Liver (tissue), 9 donors: ENCODE data around the gene DLL1. TPM values are rescaled to one million over a fixed set of nuclear protein-coding genes. Genes with fewer than 3 reads are reported as not detected.

Source experiments
- DNase-seq: peaks from one replicate; pipeline ENCODE4 v3.0.0-alpha.2; 2017; ENCODE audit warnings: low spot score
- H3K27ac ChIP-seq, 2 donors: one replicate each; pipeline ENCODE4 v1.7.0; 2013; ENCODE audit warnings: inconsistent platforms in 2 of 2, low read length in 2 of 2, control low read depth in 1 of 2, low read depth in 1 of 2, mild to moderate bottlenecking in 1 of 2
- H3K27me3 ChIP-seq, 4 donors: one replicate each; pipeline versions ENCODE4 v1.6.1 to v1.7.0; 2013; ENCODE audit warnings: low read length in 3 of 4, inconsistent platforms in 1 of 4, mild to moderate bottlenecking in 1 of 4, moderate library complexity in 1 of 4; ENCODE audit not compliant: control insufficient read depth in 4 of 4, insufficient read depth in 4 of 4
- H3K36me3 ChIP-seq, 4 donors: one replicate each; pipeline versions ENCODE4 v1.6.1 to v1.7.0; 2013; ENCODE audit warnings: low read length in 3 of 4, mild to moderate bottlenecking in 3 of 4, low read depth in 1 of 4, moderate library complexity in 1 of 4; ENCODE audit not compliant: control insufficient read depth in 4 of 4, insufficient read depth in 3 of 4
- H3K4me1 ChIP-seq, 4 donors: one replicate each; pipeline versions ENCODE4 v1.6.1 to v1.7.0; 2013; ENCODE audit warnings: low read length in 3 of 4, mild to moderate bottlenecking in 3 of 4, moderate library complexity in 1 of 4; ENCODE audit not compliant: control insufficient read depth in 4 of 4, insufficient read depth in 4 of 4
- H3K4me3 ChIP-seq, 3 donors: one replicate each; pipeline versions ENCODE4 v1.6.1 to v1.7.0; 2013; ENCODE audit warnings: low read length in 3 of 3, control low read depth in 1 of 3, low read depth in 1 of 3, mild to moderate bottlenecking in 1 of 3
- H3K9ac ChIP-seq, 2 donors: one replicate each; pipeline ENCODE4 v1.7.0; 2013; ENCODE audit warnings: low read length in 2 of 2, mild to moderate bottlenecking in 2 of 2, moderate library complexity in 2 of 2, control low read depth in 1 of 2, low read depth in 1 of 2
- H3K9me3 ChIP-seq, 4 donors: one replicate each; pipeline versions ENCODE4 v1.6.1 to v1.7.0; 2013; ENCODE audit warnings: low read length in 3 of 4; ENCODE audit not compliant: control insufficient read depth in 4 of 4
- ATF3 ChIP-seq: IDR thresholded peaks from 2 replicates; pipeline ENCODE4 v1.6.1; 2016; ENCODE audit warnings: antibody characterized with exemption
- CTCF ChIP-seq: fragments of 150-350 bp; IDR thresholded peaks from 2 replicates; pipeline ENCODE4 v1.5.1; 2017; ENCODE audit warnings: improper control_type of control experiment, low read depth, low read length; ENCODE audit not compliant: missing input control
- FOXA1 ChIP-seq: IDR thresholded peaks from 2 replicates; pipeline ENCODE4 v1.6.1; 2016; ENCODE audit warnings: antibody characterized with exemption
- FOXA2 ChIP-seq: IDR thresholded peaks from 2 replicates; pipeline ENCODE4 v1.6.1; 2016; ENCODE audit warnings: antibody characterized with exemption
- HNF4G ChIP-seq: IDR thresholded peaks from 2 replicates; pipeline ENCODE4 v1.6.1; 2016; ENCODE audit warnings: antibody characterized with exemption
- MAX ChIP-seq: IDR thresholded peaks from 2 replicates; pipeline ENCODE4 v1.6.1; 2016; ENCODE audit warnings: antibody characterized with exemption
- NR2F2 ChIP-seq: IDR thresholded peaks from 2 replicates; pipeline ENCODE4 v1.6.1; 2016; ENCODE audit warnings: antibody characterized with exemption
- REST ChIP-seq: IDR thresholded peaks from 2 replicates; pipeline ENCODE4 v1.6.1; 2016; ENCODE audit warnings: antibody characterized with exemption, mild to moderate bottlenecking
- SP1 ChIP-seq: IDR thresholded peaks from 2 replicates; pipeline ENCODE4 v1.6.1; 2018; ENCODE audit warnings: antibody characterized with exemption, mild to moderate bottlenecking
- TAF1 ChIP-seq: conservative IDR thresholded peaks from 2 replicates; pipeline ENCODE4 v1.6.1; 2016; ENCODE audit warnings: antibody characterized with exemption, mild to moderate bottlenecking
- YY1 ChIP-seq: IDR thresholded peaks from 2 replicates; pipeline ENCODE4 v1.6.1; 2016; ENCODE audit warnings: antibody characterized with exemption, mild to moderate bottlenecking
- ZBTB33 ChIP-seq: IDR thresholded peaks from 2 replicates; pipeline ENCODE4 v1.6.1; 2016; ENCODE audit warnings: antibody characterized with exemption
- WGBS: extraction: QIAGEN DNeasy Blood & Tissue Kit; methylation state at CpG from one replicate; pipeline ENCODE4 v1.1.7; 2013; 5-methylcytosine and 5-hydroxymethylcytosine counted together
- polyA plus RNA-seq, 2 donors: library from polyadenylated mRNA; stranded (reverse) in 1 of 2; unstranded in 1 of 2; fragments of 200-250 nt in 1 of 2; fragments of >200 nt in 1 of 2; fragmentation: Nextera tagmentation in 1 of 2; extraction: Ambion mirVana in 1 of 2; gene quantifications; one replicate each; pipeline versions ENCODE4 v1.2.1 to v1.2.3, GENCODE V29; 2013 to 2015
- total RNA-seq, 2 donors: library from RNA; depleted of rRNA; stranded (reverse); fragments of >200 nt; gene quantifications; one replicate each; pipeline ENCODE4 v1.2.3, GENCODE V29; 2014
- donor health status: healthy.
- donor health status: healthy.
- donor health status: healthy.
- donor health status: healthy.
- donor health status: healthy.

Gene DLL1
- total and polyA plus RNA-seq, 4 donors: 1.0 to 2.3 (median 1.7) TPM

- TF ChIP-seq HNF4G (no peak), CTCF (no peak), FOXA2 (no peak), YY1 (no peak)
These were observed 40.4 kb downstream of the DLL1 start (continued) for GRCh38 chr6:170250455-170250854.

- Histone ChIP-seq H3K9ac (no peak overlapping the region), H3K36me3 (no peaks in the 10 kb centered on the region), H3K4me3 (no peak overlapping the region), H3K27ac (no peak overlapping the region), H3K9me3 (no peaks in the 10 kb centered on the region), H3K27me3 (peaks cover 0 to 4% (median 0%) of the 10 kb centered on the region in 4 donors), H3K4me1 (no peaks in the 10 kb centered on the region)
- TF ChIP-seq FOXA1 (no peak), HNF4G (no peak), TAF1 (no peak), ZBTB33 (no peak), YY1 (no peak)
- 96% methylated on average over 15 of the region's 15 CpGs for WGBS
- DNase-seq: no peak
These were observed 41.1 kb downstream of the DLL1 start for GRCh38 chr6:170249817-170250216.

- Histone ChIP-seq H3K4me1 (no peaks in the 10 kb centered on the region), H3K9ac (no peak overlapping the region), H3K9me3 (no peaks in the 10 kb centered on the region), H3K27ac (no peak overlapping the region), H3K36me3 (no peaks in the 10 kb centered on the region), H3K27me3 (peaks cover 0 to 4% (median 0%) of the 10 kb centered on the region in 4 donors), H3K4me3 (no peak overlapping the region)
- WGBS: 84% methylated on average over 27 of the region's 27 CpGs
- DNase-seq: no peak
- no peak for TF ChIP-seq FOXA2
- TF ChIP-seq YY1: no peak
- no peak for TF ChIP-seq REST
- TF ChIP-seq ATF3: no peak
- no peak for TF ChIP-seq MAX
- TF ChIP-seq HNF4G: no peak
- no peak for TF ChIP-seq NR2F2
- no peak for TF ChIP-seq SP1
These were observed 41.8 kb downstream of the DLL1 start for GRCh38 chr6:170248861-170249600.
